Karpas-422 (cell line): ENCODE measurements around the gene MPP3. TPM values are rescaled to one million over a fixed set of nuclear protein-coding genes. Genes with fewer than 3 reads are reported as not detected.

Experiments used
- DNase-seq: peaks from one replicate; pipeline ENCODE4 v3.0.0-alpha.2; 2015
- H2AFZ ChIP-seq: fragments of 200-600 bp; sonication (generic); 2 replicates; pipeline ENCODE4 v1.6.1; 2014; ENCODE audit warnings: antibody characterized with exemption, low read length, mixed read lengths
- H3K27ac ChIP-seq: fragments of 200-600 bp; sonication (generic); 2 replicates; pipeline ENCODE4 v1.5.1; 2014; ENCODE audit warnings: mild to moderate bottlenecking, low read length, moderate library complexity
- H3K27me3 ChIP-seq: fragments of 200-600 bp; sonication (generic); 2 replicates; pipeline ENCODE4 v1.6.1; 2014; ENCODE audit warnings: low read length, mixed read lengths
- H3K36me3 ChIP-seq: fragments of 200-600 bp; sonication (generic); 2 replicates; pipeline ENCODE4 v1.6.1; 2014; ENCODE audit warnings: low read length, mixed read lengths; ENCODE audit not compliant: insufficient read depth
- H3K4me1 ChIP-seq: fragments of 200-600 bp; sonication (generic); 2 replicates; pipeline ENCODE4 v1.6.1; 2014; ENCODE audit warnings: mild to moderate bottlenecking, low read length, mixed read lengths
- H3K4me2 ChIP-seq: fragments of 200-600 bp; sonication (generic); 2 replicates; pipeline ENCODE4 v1.6.1; 2014; ENCODE audit warnings: low read length, low read depth, mild to moderate bottlenecking; ENCODE audit not compliant: poor library complexity, severe bottlenecking
- H3K4me3 ChIP-seq: fragments of 200-600 bp; sonication (generic); 2 replicates; pipeline ENCODE4 v1.5.1; 2014; ENCODE audit warnings: mild to moderate bottlenecking, antibody characterized with exemption, low read length, mixed read lengths
- H3K79me2 ChIP-seq: fragments of 200-600 bp; sonication (generic); 2 replicates; pipeline ENCODE4 v1.6.1; 2014; ENCODE audit warnings: mild to moderate bottlenecking, low read length, mixed read lengths
- H3K9ac ChIP-seq: fragments of 200-600 bp; sonication (generic); 2 replicates; pipeline ENCODE4 v1.6.0; 2014; ENCODE audit warnings: low read length
- H3K9me2 ChIP-seq: fragments of 200-600 bp; sonication (generic), shearing (Covaris generic); replicated peaks from 2 replicates; pipeline ENCODE4 v1.6.0; 2014; ENCODE audit warnings: mild to moderate bottlenecking, low read length, moderate library complexity; ENCODE audit not compliant: insufficient read depth
- H3K9me3 ChIP-seq: fragments of 300-700, 200-600 bp; sonication (generic); 2 replicates; pipeline ENCODE4 v1.6.1; 2014; ENCODE audit warnings: low read length, mixed read lengths
- H4K20me1 ChIP-seq: fragments of 200-600 bp; sonication (generic); 2 replicates; pipeline ENCODE4 v1.6.1; 2014; ENCODE audit warnings: mild to moderate bottlenecking, antibody characterized with exemption, low read length, low read depth; ENCODE audit not compliant: insufficient read depth
- total RNA-seq: library from RNA; depleted of rRNA; stranded (reverse); fragments of >200 nt; shearing (Covaris generic); gene quantifications from 2 replicates; pipeline ENCODE4 v1.2.3, GENCODE V29; 2014; ENCODE audit warnings: low replicate concordance

MPP3 gene
- total RNA-seq, 1 experiment from 2014 or later: not detected

DNA sequence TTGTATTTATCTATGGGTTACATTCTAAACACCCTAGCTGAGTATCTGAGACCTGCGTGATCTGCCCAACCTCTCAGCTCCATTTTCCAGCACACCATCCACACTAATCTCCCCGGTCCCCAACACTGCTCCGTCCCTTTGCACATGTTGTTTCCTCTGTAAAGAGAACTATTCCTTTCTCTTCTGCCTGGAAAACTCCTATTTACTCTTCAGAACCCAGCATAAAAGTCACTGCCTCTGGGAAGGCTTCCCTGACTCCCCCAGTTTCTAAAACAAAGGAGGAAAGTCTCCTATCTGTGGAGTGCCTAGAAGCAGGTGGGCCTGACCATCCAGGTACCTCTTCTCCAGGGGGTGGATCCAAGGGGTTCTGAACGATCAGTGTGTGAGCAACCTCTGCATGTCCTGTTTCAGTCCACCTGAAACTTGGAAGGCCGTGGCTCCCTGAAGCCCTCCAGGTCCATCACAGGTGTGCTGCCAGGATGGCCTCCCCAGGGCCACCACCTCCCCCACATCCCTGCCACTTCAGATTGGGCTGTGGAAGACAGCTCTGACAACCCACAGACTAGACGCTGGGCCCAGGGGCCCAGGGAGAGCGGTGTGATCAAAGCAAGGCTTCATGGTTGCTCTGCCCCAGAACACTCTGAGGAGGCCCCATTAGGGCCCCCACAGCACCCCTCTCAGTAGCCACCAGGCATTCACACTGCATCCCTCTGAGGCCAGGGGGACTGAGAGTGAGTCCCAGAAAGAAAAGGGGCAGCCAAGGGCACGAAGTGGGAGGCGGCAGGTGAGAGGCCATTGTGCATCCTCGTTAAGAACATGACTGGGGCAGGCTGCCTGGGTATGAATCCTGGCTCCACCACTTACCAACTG is 20.3 kb downstream of the MPP3 start:
- Histone ChIP-seq H3K27me3 (no peaks in the 10 kb centered on the region), H3K9ac (no peak overlapping the region), H3K4me1 (no peaks in the 10 kb centered on the region), H3K9me2 (no peaks in the 10 kb centered on the region), H2AFZ (no peak overlapping the region), H3K79me2 (no peaks in the 10 kb centered on the region), H3K9me3 (no peaks in the 10 kb centered on the region), H3K36me3 (no peaks in the 10 kb centered on the region), H4K20me1 (no peaks in the 10 kb centered on the region), H3K4me3 (no peak overlapping the region), H3K27ac (no peak overlapping the region), H3K4me2 (no peak overlapping the region)
- no peak for DNase-seq

DNA sequence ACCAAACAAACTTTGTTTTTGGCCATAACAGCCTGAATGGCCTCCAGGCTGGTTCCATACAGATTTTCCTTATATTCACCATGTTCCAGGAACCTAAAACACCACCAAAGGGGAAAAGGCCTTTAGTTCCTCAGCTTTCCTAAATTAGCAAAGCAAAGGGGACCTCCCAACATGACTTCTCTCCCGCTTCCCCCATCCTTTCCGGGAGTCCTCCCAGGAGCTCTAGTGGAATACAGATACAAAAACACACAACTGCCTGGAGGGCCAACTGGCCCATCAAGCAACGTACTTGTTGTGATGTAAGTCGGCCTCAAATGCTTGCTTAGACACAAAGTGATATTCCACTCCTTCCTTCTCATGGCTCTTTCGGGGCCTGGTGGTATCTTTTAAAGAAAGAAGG is 22.1 kb downstream of the MPP3 start:
- H3K4me3 ChIP-seq: no peak overlapping the region
- H3K9ac ChIP-seq: no peak overlapping the region
- no peaks in the 10 kb centered on the region for H3K4me1 ChIP-seq
- H2AFZ ChIP-seq: no peak overlapping the region
- H3K27me3 ChIP-seq: no peaks in the 10 kb centered on the region
- H3K27ac ChIP-seq: no peak overlapping the region
- H3K9me3 ChIP-seq: no peaks in the 10 kb centered on the region
- no peaks in the 10 kb centered on the region for H4K20me1 ChIP-seq
- no peak overlapping the region for H3K4me2 ChIP-seq
- no peaks in the 10 kb centered on the region for H3K79me2 ChIP-seq
- H3K36me3 ChIP-seq: no peaks in the 10 kb centered on the region
- no peaks in the 10 kb centered on the region for H3K9me2 ChIP-seq
- DNase-seq: no peak

DNA sequence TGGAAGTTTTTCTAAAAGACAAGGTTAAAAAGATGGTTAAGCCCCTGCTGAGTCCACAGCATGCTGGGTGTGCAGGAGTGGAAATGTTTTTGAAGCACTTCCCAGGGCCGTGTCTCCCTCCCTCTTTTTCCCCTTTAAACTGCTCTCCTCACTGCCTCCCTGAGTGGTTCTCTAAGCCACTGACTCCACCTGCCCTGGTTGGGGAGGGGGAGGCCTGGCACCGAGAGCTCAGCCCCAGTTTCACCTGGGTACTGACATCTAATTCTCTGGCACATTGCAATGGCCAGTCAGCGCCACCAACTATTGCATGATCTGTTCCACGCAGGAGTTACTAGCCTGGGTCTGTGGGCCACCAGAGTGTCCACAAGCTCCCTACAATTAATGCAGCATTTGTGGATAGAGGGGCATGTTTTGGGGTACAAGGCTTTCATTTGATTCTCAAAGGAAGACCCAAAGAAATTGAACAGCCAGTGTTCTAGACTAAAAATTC is 22.7 kb downstream of the MPP3 start:
- Histone ChIP-seq H3K79me2 (no peaks in the 10 kb centered on the region), H3K9me2 (no peaks in the 10 kb centered on the region), H3K27ac (no peak overlapping the region), H3K4me2 (no peak overlapping the region), H2AFZ (no peak overlapping the region), H3K9ac (no peak overlapping the region), H3K4me1 (no peaks in the 10 kb centered on the region), H3K27me3 (no peaks in the 10 kb centered on the region), H4K20me1 (no peaks in the 10 kb centered on the region), H3K36me3 (no peaks in the 10 kb centered on the region), H3K9me3 (no peaks in the 10 kb centered on the region), H3K4me3 (no peak overlapping the region)
- no peak for DNase-seq

DNA sequence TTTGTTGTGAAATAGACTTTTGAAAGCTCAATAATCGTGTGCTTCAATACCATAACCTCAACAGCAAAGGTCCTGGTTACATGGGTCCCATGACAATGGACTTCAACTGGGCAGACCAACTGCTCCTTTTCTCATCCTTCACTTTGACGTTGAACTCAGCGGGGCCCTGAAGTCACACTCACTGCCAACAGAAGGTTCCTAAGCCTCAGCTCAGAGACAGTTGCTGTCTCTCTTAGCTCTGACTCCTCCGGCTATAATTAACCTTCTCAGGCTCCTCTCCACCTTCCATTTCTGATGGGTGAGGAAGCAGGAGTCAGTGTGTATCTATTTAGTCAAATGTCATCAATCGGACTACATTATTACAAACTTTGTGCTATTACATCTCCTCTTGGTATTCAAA is 23.8 kb downstream of the MPP3 start:
- no peaks in the 10 kb centered on the region for H3K36me3 ChIP-seq
- H3K9ac ChIP-seq: no peak overlapping the region
- H3K27me3 ChIP-seq: no peaks in the 10 kb centered on the region
- H3K4me2 ChIP-seq: no peak overlapping the region
- H4K20me1 ChIP-seq: no peaks in the 10 kb centered on the region
- H3K9me3 ChIP-seq: no peaks in the 10 kb centered on the region
- DNase-seq: no peak
- no peaks in the 10 kb centered on the region for H3K9me2 ChIP-seq
- no peaks in the 10 kb centered on the region for H3K4me1 ChIP-seq
- H2AFZ ChIP-seq: no peak overlapping the region
- no peaks in the 10 kb centered on the region for H3K79me2 ChIP-seq
- H3K27ac ChIP-seq: no peak overlapping the region
- H3K4me3 ChIP-seq: no peak overlapping the region

DNA sequence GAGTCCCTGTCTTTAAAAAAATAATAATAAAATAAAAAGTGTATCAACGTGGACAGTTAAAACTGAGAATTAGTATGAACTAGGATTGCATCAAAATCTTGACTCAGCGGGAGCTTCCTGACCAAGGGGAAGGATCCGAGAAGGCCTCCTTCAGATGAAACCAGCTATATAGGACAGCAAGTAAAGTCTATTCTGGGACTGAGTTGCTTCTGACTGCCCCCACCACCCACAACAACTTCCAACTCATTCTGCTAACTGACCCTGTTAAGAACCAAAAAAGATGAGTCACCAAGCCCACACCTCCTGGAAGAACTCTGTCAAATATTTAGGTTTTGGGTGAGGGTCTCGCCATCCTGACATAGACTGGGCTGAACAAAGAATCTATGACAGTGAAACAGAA is 24.9 kb downstream of the MPP3 start:
- no peak overlapping the region for H3K4me2 ChIP-seq
- H3K27me3 ChIP-seq: no peaks in the 10 kb centered on the region
- H3K4me3 ChIP-seq: no peak overlapping the region
- DNase-seq: no peak
- no peaks in the 10 kb centered on the region for H3K9me2 ChIP-seq
- H4K20me1 ChIP-seq: no peaks in the 10 kb centered on the region
- H2AFZ ChIP-seq: no peak overlapping the region
- H3K79me2 ChIP-seq: no peaks in the 10 kb centered on the region
- H3K4me1 ChIP-seq: no peaks in the 10 kb centered on the region
- H3K36me3 ChIP-seq: no peaks in the 10 kb centered on the region
- H3K9me3 ChIP-seq: no peaks in the 10 kb centered on the region
- no peak overlapping the region for H3K27ac ChIP-seq
- H3K9ac ChIP-seq: no peak overlapping the region

DNA sequence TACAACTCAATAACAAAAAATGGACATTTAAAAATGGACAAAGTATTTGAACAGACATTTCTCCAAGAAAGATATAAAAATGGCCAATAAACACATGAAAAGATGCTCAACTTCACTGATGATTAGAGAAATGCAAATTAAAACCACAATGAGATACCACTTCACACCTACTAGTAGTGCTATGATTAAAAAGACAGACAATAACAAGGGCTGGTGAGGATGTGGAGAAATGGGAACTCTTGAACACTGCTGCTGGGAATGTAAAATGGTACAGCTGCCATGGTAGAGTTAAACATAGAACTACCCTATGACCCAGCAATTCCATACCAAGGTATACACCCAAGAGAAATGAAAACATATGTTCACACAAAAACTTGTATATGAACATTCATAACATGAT is 27.8 kb downstream of the MPP3 start:
- Histone ChIP-seq H3K27me3 (no peaks in the 10 kb centered on the region), H3K36me3 (no peaks in the 10 kb centered on the region), H3K9me2 (no peaks in the 10 kb centered on the region), H2AFZ (no peak overlapping the region), H3K4me2 (no peak overlapping the region), H3K9ac (no peak overlapping the region), H3K4me3 (no peak overlapping the region), H3K9me3 (no peaks in the 10 kb centered on the region), H3K79me2 (no peaks in the 10 kb centered on the region), H3K4me1 (no peaks in the 10 kb centered on the region), H3K27ac (no peak overlapping the region), H4K20me1 (no peaks in the 10 kb centered on the region)
- DNase-seq: no peak

DNA sequence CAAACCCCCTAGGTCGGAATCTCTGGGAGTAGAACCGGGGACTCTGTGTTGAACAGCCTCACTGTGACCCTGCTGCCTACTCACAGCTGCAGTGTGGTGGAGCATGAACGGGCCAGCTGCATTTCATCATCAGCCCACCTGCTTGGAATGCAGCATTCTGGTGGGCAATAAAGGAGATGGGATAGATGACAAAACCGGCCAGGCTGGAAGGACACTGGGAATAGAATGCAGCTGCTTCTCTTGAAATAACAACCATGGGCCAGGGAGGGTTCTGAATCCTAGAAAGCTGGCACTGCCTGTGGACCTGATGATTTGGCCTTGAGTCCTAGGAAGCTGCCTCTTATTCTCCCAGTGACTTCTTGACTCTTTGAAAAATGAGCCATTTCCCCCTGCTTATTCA is 29.2 kb downstream of the MPP3 start:
- no peaks in the 10 kb centered on the region for H3K79me2 ChIP-seq
- H3K27ac ChIP-seq: no peak overlapping the region
- H3K27me3 ChIP-seq: no peaks in the 10 kb centered on the region
- no peaks in the 10 kb centered on the region for H3K36me3 ChIP-seq
- H3K9me3 ChIP-seq: no peaks in the 10 kb centered on the region
- no peak overlapping the region for H3K4me3 ChIP-seq
- H2AFZ ChIP-seq: no peak overlapping the region
- no peak overlapping the region for H3K9ac ChIP-seq
- no peaks in the 10 kb centered on the region for H3K4me1 ChIP-seq
- H3K9me2 ChIP-seq: no peaks in the 10 kb centered on the region
- no peak for DNase-seq
- no peak overlapping the region for H3K4me2 ChIP-seq
- H4K20me1 ChIP-seq: no peaks in the 10 kb centered on the region

DNA sequence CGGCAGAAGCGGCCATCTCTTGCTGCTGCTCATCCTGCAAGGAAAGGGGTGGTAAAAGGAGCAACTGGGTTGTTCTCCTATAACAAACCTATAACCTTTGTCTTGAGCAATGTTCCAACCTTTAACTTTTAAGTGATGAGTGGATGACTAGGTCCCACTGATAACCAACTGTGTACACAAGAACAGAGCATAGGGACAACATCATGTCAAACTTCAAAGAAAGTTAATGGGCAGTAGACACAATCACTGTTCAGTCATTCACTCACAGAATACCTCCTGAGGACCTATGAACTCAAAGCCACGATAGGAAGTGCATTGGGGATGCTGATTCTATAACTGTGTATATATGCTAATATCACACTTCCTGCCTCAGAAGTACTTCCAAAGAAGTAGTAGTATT is 31.1 kb downstream of the MPP3 start:
- Histone ChIP-seq H3K9ac (no peak overlapping the region), H3K4me1 (no peaks in the 10 kb centered on the region), H3K27ac (no peak overlapping the region), H3K27me3 (no peaks in the 10 kb centered on the region), H3K9me3 (no peaks in the 10 kb centered on the region), H3K4me2 (no peak overlapping the region), H3K36me3 (no peaks in the 10 kb centered on the region), H4K20me1 (no peaks in the 10 kb centered on the region), H3K79me2 (no peaks in the 10 kb centered on the region), H3K9me2 (no peaks in the 10 kb centered on the region), H3K4me3 (no peak overlapping the region), H2AFZ (no peak overlapping the region)
- no peak for DNase-seq
